Measurements from ENCODE around the gene FREM2. TPM values are rescaled to one million over a fixed set of nuclear protein-coding genes. Genes with fewer than 3 reads are reported as not detected.

The FREM2 gene
- total RNA-seq, 1 donor from 2014 or later, result not detected

DNA sequence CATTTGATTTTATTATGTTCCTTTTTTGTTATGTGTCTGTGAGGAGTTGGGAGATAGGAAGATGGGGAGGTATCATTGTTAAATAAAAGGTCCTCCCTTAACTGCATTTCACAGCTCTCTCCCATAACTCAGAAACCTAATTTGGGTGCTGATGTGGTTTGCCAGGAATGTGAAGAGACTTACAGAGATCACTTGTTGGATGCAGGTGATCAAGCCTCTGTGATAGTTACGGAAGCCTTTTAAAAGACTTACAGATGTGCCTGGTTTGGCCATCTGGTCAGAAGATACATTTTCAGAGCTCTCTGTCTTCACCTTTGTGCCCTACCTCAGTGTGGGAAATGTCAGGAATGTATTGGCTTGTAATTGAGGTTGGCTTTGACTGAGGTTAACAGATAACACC, 157.7 kb downstream of the FREM2 start:
- no peaks in the 10 kb centered on the region for H3K36me3 ChIP-seq (ENCODE audit: control insufficient read depth, insufficient read depth, low read length)

GRCh38 chr13:38848360-38848759, 161.5 kb downstream of the FREM2 start:
- no peak overlapping the region for H3K4me3 ChIP-seq (ENCODE audit: low read depth, low read length)
- H3K27me3 ChIP-seq (ENCODE audit: control insufficient read depth, insufficient read depth, low read length), result no peaks in the 10 kb centered on the region
- no peak for FAIRE-seq
- TF ChIP-seq CTCF (IDR thresholded peaks at IDR 0.05; ENCODE audit: insufficient read depth, low read length, severe bottlenecking), result no peak
- no peak for DNase-seq (ENCODE audit: low read depth)
- H3K36me3 ChIP-seq (ENCODE audit: control insufficient read depth, insufficient read depth, low read length), result no peaks in the 10 kb centered on the region

More for the DNA sequence above, 157.7 kb downstream of the FREM2 start:
- Histone ChIP-seq H3K27me3 (ENCODE audit: control insufficient read depth, insufficient read depth, low read length) (no peaks in the 10 kb centered on the region), H3K4me3 (ENCODE audit: low read depth, low read length) (no peak overlapping the region)
- no peak for TF ChIP-seq CTCF (IDR thresholded peaks at IDR 0.05; ENCODE audit: insufficient read depth, low read length, severe bottlenecking)
- no peak for DNase-seq (ENCODE audit: low read depth)
- no peak for FAIRE-seq

DNA sequence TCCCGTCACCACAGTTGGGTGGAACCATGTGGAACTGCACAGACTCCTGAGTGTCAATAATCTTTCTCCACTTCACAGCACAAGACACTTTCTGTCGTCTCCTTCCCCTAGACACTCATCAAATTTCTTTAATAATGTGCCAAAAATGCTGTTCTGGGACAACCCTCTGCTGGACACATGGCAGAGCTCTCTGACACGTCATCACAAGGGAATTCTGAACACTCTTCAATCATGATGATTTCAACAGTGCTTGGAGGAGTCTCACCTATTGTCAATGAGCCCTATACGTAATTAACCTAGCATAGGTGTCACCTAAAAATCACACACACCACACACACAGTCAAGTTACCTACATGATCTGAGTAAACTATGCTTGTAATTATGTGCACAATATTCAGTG, 162.4 kb downstream of the FREM2 start:
- DNase-seq (ENCODE audit: low read depth) (peak; percentile 59), FAIRE-seq (no peak)
- no peak for TF ChIP-seq CTCF (IDR thresholded peaks at IDR 0.05; ENCODE audit: insufficient read depth, low read length, severe bottlenecking)

DNA sequence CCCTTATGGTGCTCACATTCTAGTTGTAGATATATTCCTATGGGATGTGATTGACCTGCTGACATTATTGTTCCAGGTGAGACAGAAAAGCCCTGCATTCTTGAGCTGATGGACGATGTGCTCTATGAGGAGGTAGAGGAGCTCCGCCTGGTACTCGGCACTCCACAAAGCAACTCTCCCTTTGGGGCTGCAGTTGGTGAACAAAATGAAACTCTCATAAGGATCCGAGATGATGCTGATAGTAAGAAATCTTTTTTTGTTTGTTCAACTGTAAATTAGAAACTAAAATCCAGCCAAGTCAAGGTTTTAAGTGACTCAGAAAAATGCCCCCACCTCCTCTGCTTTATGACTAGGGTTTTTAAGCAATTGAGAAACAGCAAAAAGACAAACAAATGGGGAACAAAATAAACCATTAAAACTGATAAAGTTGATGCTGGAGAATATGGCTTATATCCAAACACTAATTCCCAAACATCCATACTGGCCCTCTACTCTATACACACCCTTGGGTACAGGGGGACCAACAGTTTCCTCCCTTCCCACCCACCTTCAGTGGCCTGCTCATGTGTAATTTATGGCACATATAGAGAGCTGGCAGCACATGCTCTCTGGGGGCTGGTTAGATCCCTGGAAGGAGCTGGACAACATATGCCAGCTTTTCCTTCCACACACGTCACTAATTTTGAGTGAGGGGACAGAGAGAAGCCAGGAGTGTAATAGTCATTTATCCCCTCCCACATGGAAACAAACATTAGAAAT, 164.2 kb downstream of the FREM2 start:
- FAIRE-seq, result no peak

More for the DNA sequence above, 162.4 kb downstream of the FREM2 start:
- Histone ChIP-seq H3K27me3 (ENCODE audit: control insufficient read depth, insufficient read depth, low read length) (no peaks in the 10 kb centered on the region), H3K36me3 (ENCODE audit: control insufficient read depth, insufficient read depth, low read length) (no peaks in the 10 kb centered on the region), H3K4me3 (ENCODE audit: low read depth, low read length) (no peak overlapping the region)

GRCh38 chr13:38854226-38854625, 167.3 kb downstream of the FREM2 start:
- H3K36me3 ChIP-seq (ENCODE audit: control insufficient read depth, insufficient read depth, low read length), result no peaks in the 10 kb centered on the region
- no peak overlapping the region for H3K4me3 ChIP-seq (ENCODE audit: low read depth, low read length)
- H3K27me3 ChIP-seq (ENCODE audit: control insufficient read depth, insufficient read depth, low read length), result peaks cover 2% of the 10 kb centered on the region
- no peak for DNase-seq (ENCODE audit: low read depth)
- no peak for TF ChIP-seq CTCF (IDR thresholded peaks at IDR 0.05; ENCODE audit: insufficient read depth, low read length, severe bottlenecking)
- FAIRE-seq, result no peak

More for the DNA sequence above, 164.2 kb downstream of the FREM2 start:
- H3K4me3 ChIP-seq (ENCODE audit: low read depth, low read length), result no peak overlapping the region
- H3K27me3 ChIP-seq (ENCODE audit: control insufficient read depth, insufficient read depth, low read length), result no peaks in the 10 kb centered on the region
- no peak for DNase-seq (ENCODE audit: low read depth)
- no peak for TF ChIP-seq CTCF (IDR thresholded peaks at IDR 0.05; ENCODE audit: insufficient read depth, low read length, severe bottlenecking)
- H3K36me3 ChIP-seq (ENCODE audit: control insufficient read depth, insufficient read depth, low read length), result no peaks in the 10 kb centered on the region

GRCh38 chr13:38856065-38856464, 169.2 kb downstream of the FREM2 start:
- H3K4me3 ChIP-seq (ENCODE audit: low read depth, low read length), result no peak overlapping the region
- FAIRE-seq (no peak), DNase-seq (ENCODE audit: low read depth) (no peak)
- TF ChIP-seq CTCF (IDR thresholded peaks at IDR 0.05; ENCODE audit: insufficient read depth, low read length, severe bottlenecking), result no peak
- no peaks in the 10 kb centered on the region for H3K36me3 ChIP-seq (ENCODE audit: control insufficient read depth, insufficient read depth, low read length)
- peaks cover 2% of the 10 kb centered on the region for H3K27me3 ChIP-seq (ENCODE audit: control insufficient read depth, insufficient read depth, low read length)
